Lung (tissue), 12 donors: Measurements from ENCODE around the gene MTERF4. TPM values are rescaled to one million over a fixed set of nuclear protein-coding genes. Genes with fewer than 3 reads are reported as not detected.

Experiments used
- ATAC-seq: fragments of 200-7000 bp; cut with Tn5 transposase; one replicate; pipeline ENCODE4 v1.9.1; 2020; ENCODE audit warnings: moderate number of reproducible peaks; ENCODE audit not compliant: insufficient read depth, low FRiP score
- DNase-seq, 3 donors: peaks; one replicate each; pipeline ENCODE4 v3.0.0-alpha.2; 2013 to 2017
- H3K27ac ChIP-seq, 2 donors: one replicate each; pipeline ENCODE4 v1.5.1; 2013; ENCODE audit warnings: mild to moderate bottlenecking in 2 of 2, moderate library complexity in 2 of 2, control low read depth in 1 of 2, inconsistent platforms in 1 of 2, low read depth in 1 of 2, low read length in 1 of 2
- H3K27me3 ChIP-seq, 3 donors: one replicate each; pipeline ENCODE4 v1.5.1; 2013; ENCODE audit warnings: low read length in 2 of 3; ENCODE audit not compliant: control insufficient read depth in 3 of 3, insufficient read depth in 3 of 3
- H3K36me3 ChIP-seq, 4 donors: one replicate each; pipeline ENCODE4 v1.5.1; 2013; ENCODE audit warnings: low read length in 4 of 4, mild to moderate bottlenecking in 1 of 4, moderate library complexity in 1 of 4; ENCODE audit not compliant: control insufficient read depth in 4 of 4, insufficient read depth in 4 of 4
- H3K4me1 ChIP-seq, 5 donors: one replicate each; pipeline ENCODE4 v1.5.1; 2013; ENCODE audit warnings: low read length in 5 of 5, mild to moderate bottlenecking in 2 of 5, moderate library complexity in 1 of 5; ENCODE audit not compliant: control insufficient read depth in 5 of 5, insufficient read depth in 5 of 5
- H3K4me3 ChIP-seq: one replicate; pipeline ENCODE4 v1.5.1; 2013; ENCODE audit warnings: mild to moderate bottlenecking, control low read depth, moderate library complexity
- H3K9ac ChIP-seq, 2 donors: one replicate each; pipeline ENCODE4 v1.5.1; 2013; ENCODE audit warnings: low read length in 2 of 2, control low read depth in 1 of 2; ENCODE audit not compliant: insufficient read depth in 1 of 2
- H3K9me3 ChIP-seq, 4 donors: one replicate each; pipeline ENCODE4 v1.5.1; 2013; ENCODE audit warnings: low read length in 3 of 4, mild to moderate bottlenecking in 1 of 4, moderate library complexity in 1 of 4; ENCODE audit not compliant: control insufficient read depth in 4 of 4, insufficient read depth in 3 of 4
- WGBS, 2 donors: extraction: QIAGEN DNeasy Blood & Tissue Kit; methylation state at CpG; one replicate each; pipeline ENCODE4 v1.1.7; 2013; 5-methylcytosine and 5-hydroxymethylcytosine counted together
- polyA plus RNA-seq, 2 donors: library from polyadenylated mRNA; stranded (reverse); fragments of 200-250 nt; gene quantifications; one replicate each; pipeline ENCODE4 v1.2.1, GENCODE V29; 2013
- total RNA-seq, 2 donors: library from RNA; depleted of rRNA in 1 of 2; stranded (reverse); fragments of >200 nt in 1 of 2; gene quantifications; one replicate each; pipeline ENCODE4 v1.2.1, GENCODE V29; 2014 to 2021
- TF ChIP-seq, protein P1 (sequence below): IDR thresholded peaks from 2 replicates; pipeline ENCODE4 v1.5.1; 2012; ENCODE audit warnings: mild to moderate bottlenecking; ENCODE audit errors: control extremely low read depth, extremely low read depth
- donor health status: control.
- donor health status: control.
- donor health status: Bipolar disorder and iron deficiency.
- donor health status: healthy.
- donor health status: DM: yes; HTN: yes; CAD: no.

Gene MTERF4
- total and polyA plus RNA-seq, 4 donors, result 23.5 to 50.1 (median 27.5) TPM

DNA sequence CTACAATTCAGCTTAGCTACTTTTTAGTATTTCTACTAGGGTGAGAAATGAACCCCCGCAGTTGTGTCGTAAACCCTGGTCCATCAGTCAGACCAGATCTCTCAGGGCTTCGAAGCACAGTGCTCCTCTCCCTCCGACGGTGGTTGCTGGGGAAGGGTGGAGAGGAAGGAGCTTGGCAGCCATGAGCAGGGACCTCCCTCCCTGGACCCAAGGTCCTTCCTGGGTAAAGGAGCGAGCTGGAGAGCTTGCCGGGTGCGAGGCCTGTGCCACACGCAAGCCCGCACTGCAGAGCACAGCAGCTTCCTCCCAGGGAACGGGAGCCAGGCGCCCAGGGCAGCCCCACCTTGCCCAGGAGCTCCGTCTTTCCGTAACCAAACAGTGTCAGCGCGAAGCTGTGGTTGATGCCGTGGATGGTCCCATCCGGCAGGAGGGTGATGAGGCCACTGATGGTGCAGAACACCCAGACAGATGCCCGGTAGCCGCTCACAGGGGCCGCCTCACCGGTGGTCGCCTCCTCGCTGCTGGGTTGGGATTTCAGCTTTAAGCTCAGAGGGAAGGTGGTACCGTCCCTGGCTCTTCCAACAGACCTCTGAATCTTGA is 34.7 kb upstream of the MTERF4 start:
- no peaks in the 10 kb centered on the region for H3K27me3 ChIP-seq
- peaks cover 0 to 8% (median 3%) of the 10 kb centered on the region in 5 donors for H3K4me1 ChIP-seq
- peaks cover 0 to 19% (median 8%) of the 10 kb centered on the region in 4 donors for H3K36me3 ChIP-seq
- ATAC-seq (no peak), DNase-seq (no peak)
- TF ChIP-seq, protein P1, sequence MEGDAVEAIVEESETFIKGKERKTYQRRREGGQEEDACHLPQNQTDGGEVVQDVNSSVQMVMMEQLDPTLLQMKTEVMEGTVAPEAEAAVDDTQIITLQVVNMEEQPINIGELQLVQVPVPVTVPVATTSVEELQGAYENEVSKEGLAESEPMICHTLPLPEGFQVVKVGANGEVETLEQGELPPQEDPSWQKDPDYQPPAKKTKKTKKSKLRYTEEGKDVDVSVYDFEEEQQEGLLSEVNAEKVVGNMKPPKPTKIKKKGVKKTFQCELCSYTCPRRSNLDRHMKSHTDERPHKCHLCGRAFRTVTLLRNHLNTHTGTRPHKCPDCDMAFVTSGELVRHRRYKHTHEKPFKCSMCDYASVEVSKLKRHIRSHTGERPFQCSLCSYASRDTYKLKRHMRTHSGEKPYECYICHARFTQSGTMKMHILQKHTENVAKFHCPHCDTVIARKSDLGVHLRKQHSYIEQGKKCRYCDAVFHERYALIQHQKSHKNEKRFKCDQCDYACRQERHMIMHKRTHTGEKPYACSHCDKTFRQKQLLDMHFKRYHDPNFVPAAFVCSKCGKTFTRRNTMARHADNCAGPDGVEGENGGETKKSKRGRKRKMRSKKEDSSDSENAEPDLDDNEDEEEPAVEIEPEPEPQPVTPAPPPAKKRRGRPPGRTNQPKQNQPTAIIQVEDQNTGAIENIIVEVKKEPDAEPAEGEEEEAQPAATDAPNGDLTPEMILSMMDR, result no peak
- H3K9me3 ChIP-seq, result peaks cover 0 to 2% (median 0%) of the 10 kb centered on the region in 4 donors
- 96 to 98% methylated on average over 25 of the region's 25 CpGs for WGBS, 2 donors
- no peak overlapping the region for H3K4me3 ChIP-seq
- no peak overlapping the region for H3K27ac ChIP-seq
- H3K9ac ChIP-seq, result no peak overlapping the region

DNA sequence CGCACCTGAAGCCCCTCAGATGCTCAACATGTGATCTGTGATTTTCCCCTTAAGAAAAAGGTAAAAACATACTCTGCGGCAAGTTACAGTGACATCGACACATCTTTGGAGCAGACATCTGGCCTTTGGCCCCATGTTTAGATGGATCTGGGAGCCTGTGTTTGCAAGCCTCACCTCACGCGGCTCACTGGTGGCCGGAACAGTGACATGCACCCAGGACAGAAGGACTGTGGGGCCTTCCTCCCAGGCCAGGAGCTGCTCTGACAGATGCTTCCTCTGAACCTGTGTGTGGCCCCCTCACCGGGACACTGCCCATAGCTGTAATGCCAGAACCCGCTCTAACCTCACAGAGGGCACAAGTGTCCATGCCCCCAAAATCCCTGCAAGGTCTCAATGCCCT is 34.1 kb upstream of the MTERF4 start:
- TF ChIP-seq, protein P1, result no peak
- DNase-seq, result no peak
- no peak overlapping the region for H3K4me3 ChIP-seq
- WGBS, 2 donors, result 95 to 98% methylated on average over 8 of the region's 8 CpGs
- peaks cover 0 to 18% (median 8%) of the 10 kb centered on the region in 4 donors for H3K36me3 ChIP-seq
- peaks cover 0 to 2% (median 0%) of the 10 kb centered on the region in 4 donors for H3K9me3 ChIP-seq
- no peaks in the 10 kb centered on the region for H3K27me3 ChIP-seq
- no peak overlapping the region for H3K27ac ChIP-seq
- ATAC-seq, result no peak
- no peak overlapping the region for H3K9ac ChIP-seq
- peaks cover 0 to 8% (median 3%) of the 10 kb centered on the region in 5 donors for H3K4me1 ChIP-seq

DNA sequence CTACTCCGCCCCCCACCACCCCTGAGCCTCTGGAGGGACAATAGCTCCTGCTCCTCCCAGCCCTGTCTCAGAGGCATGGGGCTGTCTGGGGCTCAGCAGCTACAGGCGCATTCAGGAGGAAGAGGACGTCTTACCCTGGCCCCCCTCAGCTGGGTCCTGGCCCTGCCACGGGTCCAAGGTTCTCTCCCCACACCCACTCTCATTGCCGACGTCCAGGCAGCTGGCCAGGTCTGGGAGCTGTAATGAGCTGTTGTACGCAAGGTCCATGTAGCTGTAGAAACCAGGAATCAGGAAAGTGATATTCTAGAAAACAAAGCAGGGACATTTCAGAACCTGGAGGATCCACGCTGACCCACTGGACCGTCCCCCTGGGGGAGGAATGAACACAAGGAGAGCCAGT is 33.6 kb upstream of the MTERF4 start:
- ATAC-seq (no peak), DNase-seq (peak; percentile 52 to 74 (median 58))
- H3K27me3 ChIP-seq, result no peaks in the 10 kb centered on the region
- TF ChIP-seq, protein P1, result no peak
- no peak overlapping the region for H3K27ac ChIP-seq
- H3K36me3 ChIP-seq, result peaks cover 0 to 18% (median 8%) of the 10 kb centered on the region in 4 donors
- 81 to 83% methylated on average over 9 of the region's 9 CpGs for WGBS, 2 donors
- H3K9ac ChIP-seq, result no peak overlapping the region
- peaks cover 0 to 8% (median 3%) of the 10 kb centered on the region in 5 donors for H3K4me1 ChIP-seq
- no peak overlapping the region for H3K4me3 ChIP-seq
- peaks cover 0 to 2% (median 0%) of the 10 kb centered on the region in 4 donors for H3K9me3 ChIP-seq
